GM12875 (cell line): ENCODE measurements around the gene CCDC92.

Experiments used
- H3K4me3 ChIP-seq: one replicate; pipeline ENCODE4 v1.5.1; 2011; ENCODE audit warnings: low read depth, low read length, control low read depth
- TF ChIP-seq, protein P1 (sequence below): IDR thresholded peaks from 2 replicates; pipeline ENCODE4 v1.5.1; 2011; ENCODE audit warnings: low read depth, mild to moderate bottlenecking, control low read depth, inconsistent platforms, low read length, moderate library complexity, borderline replicate concordance; ENCODE audit not compliant: insufficient read depth

Gene CCDC92

DNA sequence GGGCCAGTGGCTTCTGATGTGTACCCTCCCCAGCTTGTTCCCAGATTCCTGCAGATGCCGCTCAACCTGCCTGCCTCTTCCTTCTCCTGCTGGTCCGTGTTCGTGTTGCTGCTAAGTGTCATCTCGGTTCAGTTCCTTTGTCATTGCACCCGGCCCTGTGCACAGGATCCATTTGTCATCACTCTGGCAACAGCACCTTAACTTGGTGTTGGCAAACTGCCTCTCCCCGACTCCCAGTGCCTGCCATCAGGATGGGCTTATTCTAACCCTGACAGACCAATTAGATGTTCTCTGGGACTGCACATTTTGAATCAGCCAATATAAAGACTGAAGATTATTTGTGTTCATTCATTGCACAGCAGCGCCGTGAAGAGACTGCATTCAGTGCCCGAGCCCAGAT lies 73.3 kb downstream of the CCDC92 start:
- TF ChIP-seq, protein P1, sequence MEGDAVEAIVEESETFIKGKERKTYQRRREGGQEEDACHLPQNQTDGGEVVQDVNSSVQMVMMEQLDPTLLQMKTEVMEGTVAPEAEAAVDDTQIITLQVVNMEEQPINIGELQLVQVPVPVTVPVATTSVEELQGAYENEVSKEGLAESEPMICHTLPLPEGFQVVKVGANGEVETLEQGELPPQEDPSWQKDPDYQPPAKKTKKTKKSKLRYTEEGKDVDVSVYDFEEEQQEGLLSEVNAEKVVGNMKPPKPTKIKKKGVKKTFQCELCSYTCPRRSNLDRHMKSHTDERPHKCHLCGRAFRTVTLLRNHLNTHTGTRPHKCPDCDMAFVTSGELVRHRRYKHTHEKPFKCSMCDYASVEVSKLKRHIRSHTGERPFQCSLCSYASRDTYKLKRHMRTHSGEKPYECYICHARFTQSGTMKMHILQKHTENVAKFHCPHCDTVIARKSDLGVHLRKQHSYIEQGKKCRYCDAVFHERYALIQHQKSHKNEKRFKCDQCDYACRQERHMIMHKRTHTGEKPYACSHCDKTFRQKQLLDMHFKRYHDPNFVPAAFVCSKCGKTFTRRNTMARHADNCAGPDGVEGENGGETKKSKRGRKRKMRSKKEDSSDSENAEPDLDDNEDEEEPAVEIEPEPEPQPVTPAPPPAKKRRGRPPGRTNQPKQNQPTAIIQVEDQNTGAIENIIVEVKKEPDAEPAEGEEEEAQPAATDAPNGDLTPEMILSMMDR: no peak
- no peak overlapping the region for H3K4me3 ChIP-seq

DNA sequence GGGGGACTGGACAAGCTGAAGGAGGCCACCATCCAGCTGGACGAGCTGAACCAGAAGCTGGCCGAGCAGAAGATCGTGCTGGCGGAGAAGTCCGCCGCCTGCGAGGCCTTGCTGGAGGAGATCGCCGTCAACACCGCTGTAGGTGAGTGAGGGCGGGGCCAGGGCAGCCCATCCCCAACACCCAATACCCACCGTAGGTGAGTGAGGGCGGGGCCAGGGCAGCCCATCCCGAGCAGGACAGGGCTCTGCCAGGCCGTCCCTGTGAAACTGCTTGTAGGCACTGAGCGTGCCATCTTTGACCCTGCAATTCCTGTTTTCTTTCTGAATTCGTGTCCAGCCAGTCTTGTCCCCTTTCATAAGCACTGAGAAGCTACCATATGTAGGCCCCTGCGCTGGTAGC lies 74.0 kb downstream of the CCDC92 start:
- no peak overlapping the region for H3K4me3 ChIP-seq
- TF ChIP-seq, protein P1: no peak

DNA sequence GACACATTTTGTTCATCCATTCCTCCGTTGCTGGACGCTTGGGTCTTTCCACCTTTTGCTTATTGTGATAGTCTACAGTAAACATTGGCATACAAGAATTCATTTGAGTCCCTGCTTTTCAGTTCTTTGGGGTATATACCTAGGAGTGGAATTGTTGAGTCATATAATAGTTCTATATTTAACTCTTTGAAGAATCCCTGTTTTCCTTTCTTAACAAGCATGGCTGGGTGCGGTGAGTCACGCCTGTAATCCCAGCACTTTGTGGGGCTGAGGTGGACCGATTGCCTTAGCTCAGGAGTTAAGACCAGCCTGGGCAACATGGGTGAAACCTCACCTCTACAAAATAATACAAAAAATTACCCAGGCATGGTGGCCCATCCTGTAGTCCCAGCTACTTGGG lies 75.4 kb downstream of the CCDC92 start:
- no peak overlapping the region for H3K4me3 ChIP-seq
- TF ChIP-seq, protein P1: no peak

DNA sequence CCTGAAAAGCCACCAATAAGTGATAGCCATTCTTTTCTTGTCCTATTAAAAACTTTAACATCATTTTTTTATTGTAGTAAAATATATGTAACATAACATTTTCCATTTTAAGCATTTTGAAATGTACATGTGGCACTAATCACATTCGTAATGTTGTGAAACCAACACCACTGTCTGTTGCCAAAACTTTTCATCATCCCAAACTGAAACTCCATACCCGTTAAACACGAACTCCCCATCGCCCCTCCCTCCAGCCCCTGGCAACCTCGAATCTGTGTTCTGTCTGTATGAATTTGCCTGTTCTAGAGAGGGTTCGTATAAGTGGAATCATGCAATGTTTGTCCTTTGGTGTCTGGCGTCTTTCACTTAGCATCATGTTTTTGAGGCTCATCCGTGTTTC lies 75.9 kb downstream of the CCDC92 start:
- TF ChIP-seq, protein P1: no peak
- H3K4me3 ChIP-seq: no peak overlapping the region

DNA sequence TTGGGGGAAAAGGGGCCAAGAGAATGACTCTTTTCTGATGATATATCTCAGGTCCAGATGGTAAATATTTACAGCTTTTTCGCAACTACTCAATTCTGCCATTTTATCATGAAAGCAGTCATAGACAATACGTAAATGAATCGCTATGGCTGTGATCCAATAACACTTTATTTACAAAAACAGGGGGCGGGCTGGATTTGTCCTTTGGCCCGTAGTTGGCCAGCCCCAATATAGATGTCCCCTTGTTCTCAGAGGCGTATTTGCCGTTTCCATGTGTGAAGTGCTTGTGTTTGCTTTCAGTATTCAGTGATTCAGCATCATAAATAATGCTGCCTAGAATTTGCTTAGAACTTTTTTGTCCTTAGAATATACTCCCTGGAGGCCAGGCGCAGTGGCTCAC lies 77.2 kb downstream of the CCDC92 start:
- H3K4me3 ChIP-seq: no peak overlapping the region
- TF ChIP-seq, protein P1: no peak

DNA sequence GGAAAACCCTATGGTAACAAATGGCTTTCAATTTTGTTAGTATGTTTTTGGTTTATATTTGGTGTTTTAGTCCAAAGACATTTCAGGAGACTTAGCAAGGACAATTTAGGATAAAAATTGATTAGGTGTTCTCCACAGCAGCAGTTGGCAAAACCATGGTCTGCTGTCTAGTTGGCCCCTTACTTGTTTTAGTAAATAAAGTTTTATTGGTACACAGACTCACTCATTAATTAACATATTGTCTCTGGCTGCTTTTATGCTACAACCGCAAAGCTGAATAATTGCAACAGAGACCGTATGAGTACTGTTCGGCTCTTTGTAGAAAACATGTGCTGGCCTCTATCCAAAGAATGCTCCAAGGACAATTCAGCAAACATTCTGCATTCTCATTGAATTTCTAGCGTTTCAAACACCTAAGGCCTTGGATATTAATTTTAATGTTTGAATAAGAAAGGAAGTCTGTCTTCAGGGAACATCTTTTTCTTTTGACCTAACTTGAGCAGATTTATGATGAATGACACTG lies 77.7 kb downstream of the CCDC92 start:
- TF ChIP-seq, protein P1: no peak
- no peak overlapping the region for H3K4me3 ChIP-seq

DNA sequence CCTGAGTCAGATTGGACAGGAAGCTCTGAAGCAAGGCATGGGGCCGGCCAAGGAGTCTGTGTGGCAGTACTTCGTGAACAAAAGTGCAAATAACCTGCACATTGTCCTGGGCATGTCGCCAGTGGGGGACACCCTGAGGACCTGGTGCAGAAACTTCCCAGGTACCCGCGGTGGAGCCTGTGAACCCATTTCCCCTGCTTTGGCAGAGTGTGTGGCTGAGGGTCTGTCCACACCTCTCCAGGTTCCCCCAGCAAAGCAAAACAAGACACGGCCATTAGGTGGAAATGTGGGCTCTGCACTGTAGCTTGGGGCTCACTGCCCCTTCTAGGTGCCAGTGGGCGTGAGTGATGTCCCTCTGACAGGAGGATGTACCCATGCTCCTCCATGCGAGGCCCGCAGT lies 79.4 kb downstream of the CCDC92 start:
- no peak overlapping the region for H3K4me3 ChIP-seq
- TF ChIP-seq, protein P1: no peak
